Gastroesophageal sphincter (tissue), 3 donors: ENCODE data around the gene ZFR2.

Source experiments
- EP300 ChIP-seq: sonication (generic); formaldehyde crosslinking; IDR thresholded peaks from one replicate; pipeline ENCODE4 v1.6.1; 2017; ENCODE audit warnings: antibody characterized with exemption, mild to moderate bottlenecking
- POLR2A ChIP-seq, 2 donors: fragments of 450-650 bp; IDR thresholded peaks; one replicate each; pipeline ENCODE4 v1.6.1; 2017; ENCODE audit warnings: antibody characterized with exemption in 2 of 2, mild to moderate bottlenecking in 2 of 2, moderate library complexity in 1 of 2
- POLR2AphosphoS5 ChIP-seq: sonication (generic); formaldehyde crosslinking; IDR thresholded peaks from one replicate; pipeline ENCODE4 v1.6.1; 2017; ENCODE audit warnings: antibody characterized with exemption
- TF ChIP-seq, protein P1 (sequence below), 4 experiments: fragments of 200-600 bp in 2 of 4; fragments of 450-650 bp in 2 of 4; sonication (generic) in 1 of 4; IDR thresholded peaks; one replicate each; pipeline ENCODE4 v1.5.1; 2017 to 2019; ENCODE audit warnings: antibody characterized with exemption in 4 of 4, mild to moderate bottlenecking in 2 of 4, moderate library complexity in 2 of 4

DNA sequence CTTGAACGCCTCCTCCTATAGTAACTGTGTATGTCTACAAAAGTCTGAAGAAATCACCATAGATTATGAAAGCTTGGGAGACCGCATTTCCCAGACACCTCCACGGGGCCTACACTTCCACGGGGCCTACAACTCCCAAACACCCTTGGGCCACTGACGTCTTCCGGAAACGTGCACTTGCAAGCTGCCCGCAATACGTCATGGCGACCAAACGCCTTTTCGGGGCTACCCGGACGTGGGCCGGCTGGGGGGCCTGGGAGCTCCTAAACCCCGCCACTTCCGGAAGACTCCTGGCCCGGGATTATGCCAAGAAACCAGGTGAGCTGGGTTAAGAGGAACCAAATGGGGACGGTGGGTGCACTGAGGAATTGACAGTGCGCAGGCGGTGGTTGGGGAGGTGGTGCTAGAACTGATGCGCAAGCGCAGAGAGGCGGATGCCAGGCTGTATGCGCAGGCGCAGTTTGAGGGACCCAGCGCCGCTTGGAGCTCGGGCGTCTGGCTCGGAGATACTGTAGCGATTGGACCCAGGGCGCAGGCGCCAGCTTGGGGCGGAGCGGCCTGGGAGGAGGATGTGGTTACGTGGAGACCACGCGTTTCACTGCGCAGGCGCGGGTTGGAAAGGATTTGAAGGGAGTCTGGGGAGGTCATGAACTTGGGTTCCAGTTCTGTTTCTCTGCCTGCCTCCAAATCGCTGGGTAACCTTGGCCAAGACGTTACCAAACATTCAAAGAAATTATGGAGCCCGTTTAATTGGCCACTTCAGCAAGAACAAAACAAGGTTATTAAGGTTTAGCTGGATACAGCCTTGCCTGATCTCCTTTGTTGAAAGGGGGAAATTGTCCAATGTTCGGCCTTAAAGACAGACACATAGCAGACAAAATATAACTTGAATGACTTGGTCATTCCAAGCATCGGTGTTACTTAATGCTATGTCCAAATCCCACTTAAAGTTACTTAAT, 106.1 kb downstream of the ZFR2 start, which contains the start of gene MRPL54:
- TF ChIP-seq POLR2A (IDR thresholded peaks at IDR 0.05) (peak; percentile 58), POLR2AphosphoS5 (peak; percentile 78), EP300 (no peak)
- TF ChIP-seq, protein P1, sequence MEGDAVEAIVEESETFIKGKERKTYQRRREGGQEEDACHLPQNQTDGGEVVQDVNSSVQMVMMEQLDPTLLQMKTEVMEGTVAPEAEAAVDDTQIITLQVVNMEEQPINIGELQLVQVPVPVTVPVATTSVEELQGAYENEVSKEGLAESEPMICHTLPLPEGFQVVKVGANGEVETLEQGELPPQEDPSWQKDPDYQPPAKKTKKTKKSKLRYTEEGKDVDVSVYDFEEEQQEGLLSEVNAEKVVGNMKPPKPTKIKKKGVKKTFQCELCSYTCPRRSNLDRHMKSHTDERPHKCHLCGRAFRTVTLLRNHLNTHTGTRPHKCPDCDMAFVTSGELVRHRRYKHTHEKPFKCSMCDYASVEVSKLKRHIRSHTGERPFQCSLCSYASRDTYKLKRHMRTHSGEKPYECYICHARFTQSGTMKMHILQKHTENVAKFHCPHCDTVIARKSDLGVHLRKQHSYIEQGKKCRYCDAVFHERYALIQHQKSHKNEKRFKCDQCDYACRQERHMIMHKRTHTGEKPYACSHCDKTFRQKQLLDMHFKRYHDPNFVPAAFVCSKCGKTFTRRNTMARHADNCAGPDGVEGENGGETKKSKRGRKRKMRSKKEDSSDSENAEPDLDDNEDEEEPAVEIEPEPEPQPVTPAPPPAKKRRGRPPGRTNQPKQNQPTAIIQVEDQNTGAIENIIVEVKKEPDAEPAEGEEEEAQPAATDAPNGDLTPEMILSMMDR (IDR thresholded peaks at IDR 0.05) = peak in 2 of 4 experiments; percentile 2 to 11
